Testis (tissue), 2 donors: ENCODE measurements around the gene PIBF1.

ENCODE experiments used
- POLR2A ChIP-seq: fragments of 450-650 bp; IDR thresholded peaks from one replicate; pipeline ENCODE4 v1.6.1; 2017; ENCODE audit warnings: antibody characterized with exemption, mild to moderate bottlenecking, moderate library complexity
- TF ChIP-seq, protein P1 (sequence below), 3 experiments: fragments of 450-650 bp in 2 of 3; fragments of 200-600 bp in 1 of 3; sonication (generic) in 1 of 3; IDR thresholded peaks; one replicate each; pipeline ENCODE4 v1.5.1; 2016 to 2019; ENCODE audit warnings: antibody characterized with exemption in 3 of 3, mild to moderate bottlenecking in 2 of 3, moderate library complexity in 1 of 3

- TF ChIP-seq, protein P1, sequence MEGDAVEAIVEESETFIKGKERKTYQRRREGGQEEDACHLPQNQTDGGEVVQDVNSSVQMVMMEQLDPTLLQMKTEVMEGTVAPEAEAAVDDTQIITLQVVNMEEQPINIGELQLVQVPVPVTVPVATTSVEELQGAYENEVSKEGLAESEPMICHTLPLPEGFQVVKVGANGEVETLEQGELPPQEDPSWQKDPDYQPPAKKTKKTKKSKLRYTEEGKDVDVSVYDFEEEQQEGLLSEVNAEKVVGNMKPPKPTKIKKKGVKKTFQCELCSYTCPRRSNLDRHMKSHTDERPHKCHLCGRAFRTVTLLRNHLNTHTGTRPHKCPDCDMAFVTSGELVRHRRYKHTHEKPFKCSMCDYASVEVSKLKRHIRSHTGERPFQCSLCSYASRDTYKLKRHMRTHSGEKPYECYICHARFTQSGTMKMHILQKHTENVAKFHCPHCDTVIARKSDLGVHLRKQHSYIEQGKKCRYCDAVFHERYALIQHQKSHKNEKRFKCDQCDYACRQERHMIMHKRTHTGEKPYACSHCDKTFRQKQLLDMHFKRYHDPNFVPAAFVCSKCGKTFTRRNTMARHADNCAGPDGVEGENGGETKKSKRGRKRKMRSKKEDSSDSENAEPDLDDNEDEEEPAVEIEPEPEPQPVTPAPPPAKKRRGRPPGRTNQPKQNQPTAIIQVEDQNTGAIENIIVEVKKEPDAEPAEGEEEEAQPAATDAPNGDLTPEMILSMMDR (IDR thresholded peaks at IDR 0.05): no peak
- peak; percentile 87 for TF ChIP-seq POLR2A
Measured at GRCh38 chr13:73058736-73059459, 277.0 kb downstream of the PIBF1 start, which contains the start of gene KLF5.
